Peyer's patch (tissue), 4 donors: Measurements from ENCODE around the gene PHC2.

Experiments used
- CTCF ChIP-seq, 6 experiments: fragments of 450-650 bp in 4 of 6; fragments of 200-600 bp in 2 of 6; sonication (generic) in 1 of 6; IDR thresholded peaks; one replicate each; pipeline ENCODE4 v1.5.1; 2017 to 2019; ENCODE audit warnings: antibody characterized with exemption in 6 of 6, mild to moderate bottlenecking in 3 of 6, moderate library complexity in 1 of 6
- POLR2A ChIP-seq, 2 donors: fragments of 450-650 bp; IDR thresholded peaks; one replicate each; pipeline ENCODE4 v1.5.1; 2017; ENCODE audit warnings: antibody characterized with exemption in 2 of 2, mild to moderate bottlenecking in 2 of 2, moderate library complexity in 2 of 2

GRCh38 chr1:33351281-33351660 lies 79.6 kb downstream of the PHC2 start:
- TF ChIP-seq CTCF (IDR thresholded peaks at IDR 0.05): no peak
- no peak for TF ChIP-seq POLR2A (IDR thresholded peaks at IDR 0.05)
